ENCODE data around the gene LEUTX. TPM values are rescaled to one million over a fixed set of nuclear protein-coding genes. Genes with fewer than 3 reads are reported as not detected.

LEUTX gene
- total and polyA plus RNA-seq, 3 experiments from 2014 or later = not detected

- CTCF ChIA-PET = interaction anchor here (1.1 kb wide), 1 partner anchor 30 kb away, joined by 4 read pairs; no protein-coding TSS in a partner anchor
- Histone ChIP-seq H3K27me3 (ENCODE audit: insufficient read depth, low read length, poor library complexity, severe bottlenecking) (no peaks in the 10 kb centered on the region), H3K9me3 (ENCODE audit: low read length) (no peaks in the 10 kb centered on the region), H3K36me3 (ENCODE audit: insufficient read depth, low read length) (no peaks in the 10 kb centered on the region), H3K4me1 (ENCODE audit: insufficient read depth, low read length) (peaks cover 12% of the 10 kb centered on the region), H3K4me3 (ENCODE audit: low read length) (no peak overlapping the region), H3K27ac (ENCODE audit: low read depth, low read length) (no peak overlapping the region)
- no peak overlapping the region for H3K27ac Mint-ChIP-seq
- DNase-seq = no peak
- no peaks in the 10 kb centered on the region for H3K36me3 Mint-ChIP-seq
- no peak overlapping the region for H3K4me3 Mint-ChIP-seq
- POLR2A ChIA-PET = no interaction called here
- no peaks in the 10 kb centered on the region for H3K9me3 Mint-ChIP-seq
- H3K4me1 Mint-ChIP-seq = peaks cover 0 to 15% (median 2%) of the 10 kb centered on the region in 3 donors
- H3K27me3 Mint-ChIP-seq = peaks cover 10 to 34% of the 10 kb centered on the region in 2 donors
Observed at GRCh38 chr19:39738814-39739213, 39.8 kb upstream of the LEUTX start.

DNA sequence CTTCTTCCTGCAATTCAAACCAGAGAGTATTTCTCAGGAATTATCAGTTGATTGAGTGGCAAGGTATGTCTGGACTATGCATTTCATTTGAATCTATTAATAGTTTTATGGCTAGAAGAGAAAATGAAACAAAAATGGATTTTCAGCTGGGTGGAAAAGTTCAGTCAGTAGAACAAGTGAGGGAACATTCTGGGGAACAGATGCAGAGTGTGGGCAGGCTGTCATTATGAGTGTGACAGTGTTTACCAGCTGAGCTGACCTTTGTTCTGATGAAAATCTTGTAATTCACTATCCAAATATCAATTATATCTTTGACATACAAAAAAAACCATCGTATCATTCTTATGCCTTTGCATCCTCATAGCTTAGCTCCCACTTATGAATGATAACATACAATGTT is 38.3 kb upstream of the LEUTX start:
- ChIA-PET CTCF (no interaction called here), POLR2A (no interaction called here)
- Histone ChIP-seq H3K36me3 (ENCODE audit: insufficient read depth, low read length) (no peaks in the 10 kb centered on the region), H3K9me3 (ENCODE audit: low read length) (no peaks in the 10 kb centered on the region), H3K4me3 (ENCODE audit: low read length) (no peak overlapping the region), H3K4me1 (ENCODE audit: insufficient read depth, low read length) (peaks cover 11% of the 10 kb centered on the region), H3K27ac (ENCODE audit: low read depth, low read length) (no peak overlapping the region), H3K27me3 (ENCODE audit: insufficient read depth, low read length, poor library complexity, severe bottlenecking) (no peaks in the 10 kb centered on the region)
- peaks cover 8 to 44% of the 10 kb centered on the region in 2 donors for H3K27me3 Mint-ChIP-seq
- peaks cover 0 to 15% (median 2%) of the 10 kb centered on the region in 3 donors for H3K4me1 Mint-ChIP-seq
- H3K36me3 Mint-ChIP-seq = no peaks in the 10 kb centered on the region
- peak overlapping the region in 1 of 8 donors; percentile 5 for H3K27ac Mint-ChIP-seq
- no peak overlapping the region for H3K4me3 Mint-ChIP-seq
- no peaks in the 10 kb centered on the region for H3K9me3 Mint-ChIP-seq
- DNase-seq = no peak

DNA sequence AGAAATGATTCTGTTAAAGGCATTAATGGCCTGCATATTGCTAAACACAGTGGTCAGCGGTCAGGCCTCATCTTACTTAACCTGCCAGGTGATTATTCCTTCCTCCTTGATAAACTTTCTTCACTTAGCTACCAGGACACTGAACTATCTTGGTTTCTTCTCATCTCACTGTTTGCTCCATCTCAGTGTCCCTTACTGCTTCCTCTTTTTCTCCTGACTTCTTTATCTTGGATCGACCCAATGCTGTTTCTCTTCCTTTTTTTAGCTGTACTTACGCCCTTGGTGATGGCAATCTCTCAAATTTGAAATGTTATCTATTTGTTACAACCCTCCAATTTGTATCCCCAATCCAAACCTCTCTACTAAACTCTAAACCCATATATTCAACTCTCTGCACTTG is 33.0 kb upstream of the LEUTX start:
- ChIA-PET POLR2A (no interaction called here), CTCF (no interaction called here)
- DNase-seq = no peak
- H3K36me3 Mint-ChIP-seq = no peaks in the 10 kb centered on the region
- no peak overlapping the region for H3K4me3 ChIP-seq (ENCODE audit: low read length)
- no peak overlapping the region for H3K4me3 Mint-ChIP-seq
- H3K27me3 ChIP-seq (ENCODE audit: insufficient read depth, low read length, poor library complexity, severe bottlenecking) = no peaks in the 10 kb centered on the region
- H3K9me3 ChIP-seq (ENCODE audit: low read length) = no peaks in the 10 kb centered on the region
- peaks cover 10 to 44% of the 10 kb centered on the region in 2 donors for H3K27me3 Mint-ChIP-seq
- no peaks in the 10 kb centered on the region for H3K9me3 Mint-ChIP-seq
- no peaks in the 10 kb centered on the region for H3K4me1 ChIP-seq (ENCODE audit: insufficient read depth, low read length)
- peak overlapping the region in 1 of 8 donors; percentile 33 for H3K27ac Mint-ChIP-seq
- H3K27ac ChIP-seq (ENCODE audit: low read depth, low read length) = no peak overlapping the region
- H3K4me1 Mint-ChIP-seq = no peaks in the 10 kb centered on the region
- H3K36me3 ChIP-seq (ENCODE audit: insufficient read depth, low read length) = no peaks in the 10 kb centered on the region

- H3K4me3 Mint-ChIP-seq = no peak overlapping the region
- no peaks in the 10 kb centered on the region for H3K9me3 Mint-ChIP-seq
- no peaks in the 10 kb centered on the region for H3K36me3 ChIP-seq (ENCODE audit: insufficient read depth, low read length)
- no peaks in the 10 kb centered on the region for H3K9me3 ChIP-seq (ENCODE audit: low read length)
- ChIA-PET CTCF (no interaction called here), POLR2A (no interaction called here)
- no peak for DNase-seq
- H3K27ac Mint-ChIP-seq = no peak overlapping the region
- peaks cover 11 to 44% of the 10 kb centered on the region in 2 donors for H3K27me3 Mint-ChIP-seq
- H3K4me1 ChIP-seq (ENCODE audit: insufficient read depth, low read length) = no peaks in the 10 kb centered on the region
- H3K4me3 ChIP-seq (ENCODE audit: low read length) = no peak overlapping the region
- H3K27me3 ChIP-seq (ENCODE audit: insufficient read depth, low read length, poor library complexity, severe bottlenecking) = no peaks in the 10 kb centered on the region
- H3K27ac ChIP-seq (ENCODE audit: low read depth, low read length) = no peak overlapping the region
- H3K36me3 Mint-ChIP-seq = no peaks in the 10 kb centered on the region
- H3K4me1 Mint-ChIP-seq = no peaks in the 10 kb centered on the region
Observed at GRCh38 chr19:39746836-39747529, 31.7 kb upstream of the LEUTX start.

DNA sequence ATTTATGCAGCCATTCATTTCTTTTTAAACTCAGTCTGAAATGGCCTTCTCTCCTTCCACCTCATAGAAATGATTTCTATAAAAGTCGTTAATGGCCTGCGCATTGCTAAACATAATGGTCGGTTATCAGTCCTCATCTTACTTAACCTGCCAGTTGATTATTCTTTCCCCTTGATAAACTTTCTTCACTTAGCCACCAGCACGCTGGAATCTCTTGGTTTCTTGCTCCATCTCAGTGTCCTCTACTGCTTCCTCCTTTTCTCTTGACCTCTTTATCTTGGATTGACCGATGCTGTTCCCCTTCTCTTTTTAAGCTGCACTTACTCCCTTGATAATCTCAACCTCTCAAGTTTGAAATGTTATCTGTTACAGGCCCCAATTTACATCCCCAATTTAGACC is 28.7 kb upstream of the LEUTX start:
- Histone ChIP-seq H3K27ac (ENCODE audit: low read depth, low read length) (no peak overlapping the region), H3K4me1 (ENCODE audit: insufficient read depth, low read length) (no peaks in the 10 kb centered on the region), H3K9me3 (ENCODE audit: low read length) (no peaks in the 10 kb centered on the region), H3K27me3 (ENCODE audit: insufficient read depth, low read length, poor library complexity, severe bottlenecking) (no peaks in the 10 kb centered on the region), H3K4me3 (ENCODE audit: low read length) (no peak overlapping the region), H3K36me3 (ENCODE audit: insufficient read depth, low read length) (no peaks in the 10 kb centered on the region)
- DNase-seq = no peak
- H3K4me3 Mint-ChIP-seq = no peak overlapping the region
- no peaks in the 10 kb centered on the region for H3K9me3 Mint-ChIP-seq
- H3K4me1 Mint-ChIP-seq = no peaks in the 10 kb centered on the region
- CTCF ChIA-PET = no interaction called here
- no peak overlapping the region for H3K27ac Mint-ChIP-seq
- no peaks in the 10 kb centered on the region for H3K36me3 Mint-ChIP-seq
- POLR2A ChIA-PET = no interaction called here
- H3K27me3 Mint-ChIP-seq = peaks cover 14 to 25% of the 10 kb centered on the region in 2 donors

GRCh38 chr19:39752390-39752789 is 26.3 kb upstream of the LEUTX start:
- no peak for DNase-seq
- ChIA-PET CTCF (no interaction called here), POLR2A (no interaction called here)
- Histone ChIP-seq H3K27ac (ENCODE audit: low read depth, low read length) (no peak overlapping the region), H3K4me1 (ENCODE audit: insufficient read depth, low read length) (no peaks in the 10 kb centered on the region), H3K27me3 (ENCODE audit: insufficient read depth, low read length, poor library complexity, severe bottlenecking) (no peaks in the 10 kb centered on the region), H3K4me3 (ENCODE audit: low read length) (no peak overlapping the region), H3K9me3 (ENCODE audit: low read length) (no peaks in the 10 kb centered on the region), H3K36me3 (ENCODE audit: insufficient read depth, low read length) (no peaks in the 10 kb centered on the region)
- no peaks in the 10 kb centered on the region for H3K36me3 Mint-ChIP-seq
- no peaks in the 10 kb centered on the region for H3K9me3 Mint-ChIP-seq
- H3K4me3 Mint-ChIP-seq = no peak overlapping the region
- H3K27me3 Mint-ChIP-seq = peaks cover 11 to 23% of the 10 kb centered on the region in 2 donors
- no peaks in the 10 kb centered on the region for H3K4me1 Mint-ChIP-seq
- no peak overlapping the region for H3K27ac Mint-ChIP-seq

DNA sequence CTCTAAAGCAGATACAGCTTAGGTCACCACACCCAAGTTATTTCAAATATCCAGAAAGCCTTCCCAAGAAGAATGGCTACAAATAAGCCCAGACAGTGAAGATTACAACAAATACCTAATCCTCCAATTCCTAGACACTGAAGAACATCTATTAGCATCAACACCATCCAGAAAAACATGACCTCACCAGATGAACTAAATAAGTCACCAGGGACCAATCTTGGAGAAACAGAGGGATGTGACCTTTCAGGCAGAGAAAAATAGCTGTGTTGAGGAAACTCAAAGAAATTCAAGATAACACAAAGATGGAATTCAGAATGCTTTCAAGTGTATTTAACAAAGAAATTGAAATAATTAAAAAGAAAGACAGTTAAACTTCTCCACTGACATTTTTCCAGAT is 25.9 kb upstream of the LEUTX start:
- Histone ChIP-seq H3K4me3 (ENCODE audit: low read length) (no peak overlapping the region), H3K9me3 (ENCODE audit: low read length) (no peaks in the 10 kb centered on the region), H3K36me3 (ENCODE audit: insufficient read depth, low read length) (no peaks in the 10 kb centered on the region), H3K27me3 (ENCODE audit: insufficient read depth, low read length, poor library complexity, severe bottlenecking) (no peaks in the 10 kb centered on the region), H3K4me1 (ENCODE audit: insufficient read depth, low read length) (no peaks in the 10 kb centered on the region), H3K27ac (ENCODE audit: low read depth, low read length) (no peak overlapping the region)
- Mint-ChIP-seq H3K27ac (no peak overlapping the region), H3K4me3 (no peak overlapping the region), H3K36me3 (no peaks in the 10 kb centered on the region), H3K27me3 (peaks cover 11 to 27% of the 10 kb centered on the region in 2 donors), H3K4me1 (no peaks in the 10 kb centered on the region), H3K9me3 (no peaks in the 10 kb centered on the region)
- ChIA-PET CTCF (no interaction called here), POLR2A (no interaction called here)
- DNase-seq = no peak

GRCh38 chr19:39754544-39754943 is 24.1 kb upstream of the LEUTX start:
- Histone ChIP-seq H3K27me3 (ENCODE audit: insufficient read depth, low read length, poor library complexity, severe bottlenecking) (no peaks in the 10 kb centered on the region), H3K9me3 (ENCODE audit: low read length) (no peaks in the 10 kb centered on the region), H3K36me3 (ENCODE audit: insufficient read depth, low read length) (no peaks in the 10 kb centered on the region), H3K27ac (ENCODE audit: low read depth, low read length) (no peak overlapping the region), H3K4me1 (ENCODE audit: insufficient read depth, low read length) (no peaks in the 10 kb centered on the region), H3K4me3 (ENCODE audit: low read length) (no peak overlapping the region)
- H3K9me3 Mint-ChIP-seq = no peaks in the 10 kb centered on the region
- ChIA-PET CTCF (no interaction called here), POLR2A (no interaction called here)
- no peak for DNase-seq
- no peaks in the 10 kb centered on the region for H3K4me1 Mint-ChIP-seq
- no peak overlapping the region for H3K4me3 Mint-ChIP-seq
- no peaks in the 10 kb centered on the region for H3K36me3 Mint-ChIP-seq
- H3K27ac Mint-ChIP-seq = no peak overlapping the region
- H3K27me3 Mint-ChIP-seq = peaks cover 18 to 38% of the 10 kb centered on the region in 2 donors
